ENCODE data around the gene HSPB7. TPM values are rescaled to one million over a fixed set of nuclear protein-coding genes. Genes with fewer than 3 reads are reported as not detected.
"Not testable (repeated sequence)": the region's sequence is repeated elsewhere in the genome, so short reads cannot be mapped to it uniquely, and the experiment has no call there.

Gene HSPB7
- polyA plus RNA-seq, 1 experiment: 3.5 TPM

DNA sequence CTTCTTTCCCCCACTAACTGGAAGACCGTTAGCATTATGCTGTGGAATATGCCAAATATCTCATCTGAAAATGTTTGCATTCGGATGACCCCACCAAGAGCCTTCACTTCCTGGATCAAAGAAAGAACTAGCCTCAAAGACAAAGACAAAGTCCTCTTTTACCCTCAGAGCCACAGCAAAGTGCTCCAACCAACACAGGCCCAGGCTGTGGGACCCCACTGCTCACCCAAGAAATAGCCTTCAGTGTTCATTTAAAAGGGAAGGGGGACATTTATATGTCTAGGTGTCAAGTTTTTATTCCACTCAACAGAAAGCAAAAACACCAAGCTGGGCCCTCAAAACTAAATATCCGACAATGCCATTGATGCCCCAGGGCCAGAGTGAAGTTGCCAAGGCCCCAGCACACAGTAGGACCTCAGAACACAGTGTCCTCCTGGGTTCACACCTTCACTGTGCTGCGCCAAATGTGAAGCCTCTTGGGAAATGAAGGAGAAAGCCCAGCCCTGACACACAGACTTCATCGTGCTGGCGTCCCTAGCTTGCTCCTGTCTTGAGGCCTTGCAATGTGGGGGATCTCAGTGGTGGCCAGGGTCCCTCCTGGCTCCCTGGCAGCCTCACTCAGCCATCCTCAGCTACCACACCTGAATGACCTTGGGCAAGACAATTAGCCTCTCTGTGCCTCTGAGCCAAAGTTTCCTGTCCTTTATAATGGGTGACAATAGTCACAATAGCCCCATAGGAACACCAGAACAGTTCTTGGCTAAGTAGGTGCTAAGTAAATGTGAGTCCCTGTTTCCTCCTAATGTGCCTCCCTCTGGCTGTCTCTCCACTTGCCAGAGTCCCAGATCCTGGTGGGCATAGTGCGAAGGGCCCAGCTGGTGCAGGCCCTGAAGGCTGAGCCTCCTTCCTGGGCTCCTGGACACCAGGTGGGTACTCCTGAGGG, 37.0 kb upstream of the HSPB7 start:
- DNase-seq (ENCODE audit: low read depth, low spot score): no peak
- POLR2A ChIA-PET: no interaction called here
- H3K27me3 ChIP-seq (ENCODE audit: control insufficient read depth, insufficient read depth, low read length): peaks cover 10% of the 10 kb centered on the region
- no peak overlapping the region for H3K4me3 ChIP-seq (ENCODE audit: low read depth, low read length)
- TF ChIP-seq, protein P1, sequence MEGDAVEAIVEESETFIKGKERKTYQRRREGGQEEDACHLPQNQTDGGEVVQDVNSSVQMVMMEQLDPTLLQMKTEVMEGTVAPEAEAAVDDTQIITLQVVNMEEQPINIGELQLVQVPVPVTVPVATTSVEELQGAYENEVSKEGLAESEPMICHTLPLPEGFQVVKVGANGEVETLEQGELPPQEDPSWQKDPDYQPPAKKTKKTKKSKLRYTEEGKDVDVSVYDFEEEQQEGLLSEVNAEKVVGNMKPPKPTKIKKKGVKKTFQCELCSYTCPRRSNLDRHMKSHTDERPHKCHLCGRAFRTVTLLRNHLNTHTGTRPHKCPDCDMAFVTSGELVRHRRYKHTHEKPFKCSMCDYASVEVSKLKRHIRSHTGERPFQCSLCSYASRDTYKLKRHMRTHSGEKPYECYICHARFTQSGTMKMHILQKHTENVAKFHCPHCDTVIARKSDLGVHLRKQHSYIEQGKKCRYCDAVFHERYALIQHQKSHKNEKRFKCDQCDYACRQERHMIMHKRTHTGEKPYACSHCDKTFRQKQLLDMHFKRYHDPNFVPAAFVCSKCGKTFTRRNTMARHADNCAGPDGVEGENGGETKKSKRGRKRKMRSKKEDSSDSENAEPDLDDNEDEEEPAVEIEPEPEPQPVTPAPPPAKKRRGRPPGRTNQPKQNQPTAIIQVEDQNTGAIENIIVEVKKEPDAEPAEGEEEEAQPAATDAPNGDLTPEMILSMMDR (IDR thresholded peaks at IDR 0.05; ENCODE audit: low read depth, low read length): no peak
- H3K27ac ChIP-seq (ENCODE audit: low read depth, low read length): no peak overlapping the region
- CTCF ChIA-PET: interaction anchor here (0.5 to 1.7 kb wide), 13 partner anchors 8 to 263 kb away, joined by 3 to 14 read pairs (median 4); no protein-coding TSS in a partner anchor
- no peaks in the 10 kb centered on the region for H3K9me3 ChIP-seq (ENCODE audit: control insufficient read depth, insufficient read depth, low read length)

DNA sequence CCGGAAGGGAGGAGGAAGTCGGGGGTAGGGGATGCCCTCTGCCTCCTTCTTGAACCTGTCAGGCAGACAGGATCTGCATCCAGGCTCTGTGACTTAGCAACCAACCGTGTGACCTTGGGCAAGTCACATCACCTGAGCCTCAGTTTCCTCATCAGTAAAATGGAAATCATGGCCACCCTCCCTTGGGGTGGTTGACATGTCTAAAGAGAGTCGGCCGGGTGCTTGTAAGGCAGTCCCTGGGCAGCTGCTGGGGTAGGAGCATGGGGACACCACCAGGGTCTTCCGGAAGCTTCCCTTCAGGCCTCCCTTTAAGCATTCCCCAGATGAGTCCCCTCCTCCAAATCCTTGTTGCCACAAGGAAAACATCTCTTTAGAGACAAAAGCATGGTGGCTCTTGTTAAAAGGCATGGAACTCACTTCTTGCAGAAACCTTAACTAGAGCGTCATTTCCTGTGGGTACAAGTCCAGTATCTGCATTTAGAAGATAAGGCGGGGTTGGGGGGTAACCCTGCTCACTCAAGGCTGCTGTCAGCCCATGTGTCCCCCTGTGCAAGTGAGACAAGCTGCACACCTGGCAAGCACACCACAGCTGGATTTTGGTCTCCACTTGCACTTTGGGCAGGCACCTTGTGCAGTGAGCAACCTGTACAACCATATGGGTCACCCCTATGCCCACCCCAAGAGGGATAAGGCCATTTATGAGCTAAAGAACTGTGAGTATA, 36.1 kb upstream of the HSPB7 start:
- H3K27ac ChIP-seq (ENCODE audit: low read depth, low read length): no peak overlapping the region
- CTCF ChIA-PET: interaction anchor here (0.6 to 1.3 kb wide), 4 partner anchors 9 to 47 kb away, joined by 3 to 5 read pairs (median 4); no protein-coding TSS in a partner anchor
- TF ChIP-seq, protein P1 (IDR thresholded peaks at IDR 0.05; ENCODE audit: low read depth, low read length): no peak
- no peak overlapping the region for H3K4me3 ChIP-seq (ENCODE audit: low read depth, low read length)
- peaks cover 10% of the 10 kb centered on the region for H3K27me3 ChIP-seq (ENCODE audit: control insufficient read depth, insufficient read depth, low read length)
- no peaks in the 10 kb centered on the region for H3K9me3 ChIP-seq (ENCODE audit: control insufficient read depth, insufficient read depth, low read length)
- POLR2A ChIA-PET: no interaction called here
- DNase-seq (ENCODE audit: low read depth, low spot score): no peak

DNA sequence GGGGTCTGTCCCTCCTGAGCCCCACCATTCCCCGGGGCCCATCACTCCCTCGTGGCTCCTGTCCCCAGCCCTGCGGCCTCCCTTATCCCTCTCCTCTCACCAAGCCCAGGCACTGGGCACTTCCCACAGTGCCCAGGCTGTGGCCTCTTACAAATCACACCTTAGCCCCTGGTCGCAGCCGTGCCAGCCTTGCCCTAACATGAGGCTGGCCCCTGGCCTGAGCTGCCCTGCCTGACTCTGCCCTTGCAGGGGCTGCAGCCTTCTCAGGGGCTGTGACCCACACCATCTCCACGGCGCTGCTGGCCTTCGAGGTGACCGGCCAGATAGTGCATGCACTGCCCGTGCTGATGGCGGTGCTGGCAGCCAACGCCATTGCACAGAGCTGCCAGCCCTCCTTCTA, 34.1 kb upstream of the HSPB7 start:
- CTCF ChIA-PET, POLR2A ChIA-PET: not testable (repeated sequence)

DNA sequence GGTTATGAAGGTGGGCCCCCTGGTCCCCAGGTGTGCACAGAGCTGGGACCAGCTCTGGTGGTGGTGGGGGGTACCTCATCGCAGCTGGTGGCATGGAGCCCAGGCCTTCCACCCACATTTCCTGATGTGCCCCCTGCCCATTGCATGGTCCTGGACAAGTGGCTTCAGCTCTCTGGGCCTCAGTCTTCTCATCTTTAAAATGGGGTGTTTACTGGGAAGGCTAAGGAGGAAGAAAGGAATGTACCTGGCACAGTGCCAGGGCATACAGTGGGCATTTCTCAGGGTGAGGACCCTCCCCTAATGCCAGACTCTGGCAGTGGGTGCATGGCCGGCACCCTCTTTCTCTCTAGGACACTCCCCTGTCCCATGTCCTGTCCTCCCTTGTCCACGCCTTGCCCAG, 33.2 kb upstream of the HSPB7 start:
- H3K4me3 ChIP-seq (ENCODE audit: low read depth, low read length): no peak overlapping the region
- ChIA-PET CTCF (no interaction called here), POLR2A (no interaction called here)
- DNase-seq (ENCODE audit: low read depth, low spot score): no peak
- no peaks in the 10 kb centered on the region; the same call in 1 of the 2 replicates for H3K9me3 ChIP-seq (ENCODE audit: control insufficient read depth, insufficient read depth, low read length)
- TF ChIP-seq, protein P1 (IDR thresholded peaks at IDR 0.05; ENCODE audit: low read depth, low read length): no peak
- no peak overlapping the region for H3K27ac ChIP-seq (ENCODE audit: low read depth, low read length)
- H3K27me3 ChIP-seq (ENCODE audit: control insufficient read depth, insufficient read depth, low read length): peaks cover 10% of the 10 kb centered on the region

More for the DNA sequence above, 34.1 kb upstream of the HSPB7 start:
- peaks cover 10% of the 10 kb centered on the region for H3K27me3 ChIP-seq (ENCODE audit: control insufficient read depth, insufficient read depth, low read length)
- DNase-seq (ENCODE audit: low read depth, low spot score); H3K27ac ChIP-seq (ENCODE audit: low read depth, low read length); H3K9me3 ChIP-seq (ENCODE audit: control insufficient read depth, insufficient read depth, low read length); H3K4me3 ChIP-seq (ENCODE audit: low read depth, low read length): not testable (repeated sequence)

DNA sequence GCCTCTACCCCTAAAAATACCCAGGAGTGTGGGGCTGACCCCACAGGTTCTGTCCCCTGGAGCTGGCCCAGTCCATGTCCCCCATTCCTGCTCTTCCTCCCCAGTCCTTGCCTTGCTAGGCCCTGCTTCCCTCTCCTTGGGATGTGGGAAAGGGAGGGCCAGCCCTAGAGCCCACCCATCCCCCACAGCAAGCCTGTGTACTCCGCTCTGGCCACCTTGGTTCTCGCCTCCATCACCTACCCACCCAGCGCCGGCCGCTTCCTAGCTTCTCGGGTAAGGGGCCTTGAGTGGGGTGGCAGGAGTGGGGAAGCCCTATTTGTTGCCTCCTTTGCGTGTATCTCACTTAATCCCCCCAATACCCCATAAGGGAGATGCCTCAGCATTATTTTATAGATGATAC, 32.5 kb upstream of the HSPB7 start:
- ChIA-PET CTCF (no interaction called here), POLR2A (no interaction called here)
- peaks cover 10% of the 10 kb centered on the region for H3K27me3 ChIP-seq (ENCODE audit: control insufficient read depth, insufficient read depth, low read length)
- H3K27ac ChIP-seq (ENCODE audit: low read depth, low read length): no peak overlapping the region
- no peak for DNase-seq (ENCODE audit: low read depth, low spot score)
- no peaks in the 10 kb centered on the region; the same call in 1 of the 2 replicates for H3K9me3 ChIP-seq (ENCODE audit: control insufficient read depth, insufficient read depth, low read length)
- TF ChIP-seq, protein P1 (IDR thresholded peaks at IDR 0.05; ENCODE audit: low read depth, low read length): no peak
- H3K4me3 ChIP-seq (ENCODE audit: low read depth, low read length): no peak overlapping the region

All from AG04450 (cell line).